ENCODE data around the gene MCM6.
A peak's percentile ranks its signal among the peaks of the same experiment; 100 is the strongest.
"Not testable (repeated sequence)": the region's sequence is repeated elsewhere in the genome, so short reads cannot be mapped to it uniquely, and the experiment has no call there.

MCM6 gene

DNA sequence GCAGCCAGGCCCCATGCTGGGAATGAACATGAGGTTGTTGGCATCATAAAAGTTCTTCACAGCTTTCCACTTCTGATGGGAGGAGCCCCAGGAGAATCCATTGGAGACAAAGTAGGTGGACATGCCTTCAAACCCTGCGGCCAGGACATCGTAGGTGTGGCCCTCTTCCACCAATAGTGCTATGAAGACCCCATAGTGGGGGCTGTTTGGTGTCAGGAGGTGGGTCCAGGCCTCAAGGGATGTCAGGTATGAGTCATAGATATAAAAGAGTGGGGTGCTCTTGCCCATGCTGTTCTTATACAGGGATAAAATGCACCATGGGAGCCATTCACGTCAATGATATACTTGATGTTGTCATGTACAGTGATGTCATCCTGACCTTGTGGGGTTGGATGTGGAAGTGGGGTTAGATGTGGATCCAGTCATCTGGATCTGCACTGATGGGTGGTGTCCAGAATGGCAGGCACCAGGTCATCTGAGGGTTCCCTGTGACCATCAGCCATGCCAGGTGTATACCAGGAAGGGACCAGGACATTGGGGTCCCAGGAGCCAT lies 22.1 kb upstream of the MCM6 start:
- no peaks in the 10 kb centered on the region for H3K27me3 ChIP-seq (ENCODE audit: control insufficient read depth, insufficient read depth, low read length)
- H3K9me3 ChIP-seq (ENCODE audit: control insufficient read depth, insufficient read depth, low read length), result no peaks in the 10 kb centered on the region
- H3K4me1 ChIP-seq (ENCODE audit: control insufficient read depth, insufficient read depth, low read length), result no peaks in the 10 kb centered on the region
- no peak for DNase-seq (ENCODE audit: low read depth, low spot score)
- no CpG with 5 or more reads among the region's 3 CpGs for WGBS (ENCODE audit: insufficient coverage, insufficient read length)
- no peaks in the 10 kb centered on the region for H3K36me3 ChIP-seq (ENCODE audit: control insufficient read depth, insufficient read depth, low read length)
- H3K27ac ChIP-seq (ENCODE audit: low read length), result no peak overlapping the region
- H3K4me3 ChIP-seq (ENCODE audit: low read length), result no peak overlapping the region

DNA sequence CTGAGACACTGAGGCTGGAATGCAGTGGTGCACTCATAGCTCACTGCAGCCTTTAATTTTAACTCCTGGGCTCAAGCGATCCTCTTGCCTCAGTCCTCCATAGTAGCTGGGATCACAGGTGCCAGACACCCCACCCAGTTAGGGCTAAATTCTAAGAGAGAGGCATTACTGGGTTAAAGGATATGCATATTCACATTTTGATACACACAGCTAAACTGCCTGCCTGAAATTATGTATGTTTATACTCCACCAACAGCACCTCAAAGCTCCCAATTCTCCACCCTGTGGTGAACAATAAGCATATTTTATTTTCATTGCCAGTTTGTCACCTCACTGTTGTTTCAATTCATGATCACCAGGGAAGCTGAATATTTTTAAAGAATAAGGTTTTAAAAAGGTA lies 18.7 kb upstream of the MCM6 start:
- H3K9me3 ChIP-seq (ENCODE audit: control insufficient read depth, insufficient read depth, low read length), result no peaks in the 10 kb centered on the region
- no peaks in the 10 kb centered on the region for H3K27me3 ChIP-seq (ENCODE audit: control insufficient read depth, insufficient read depth, low read length)
- H3K4me3 ChIP-seq (ENCODE audit: low read length), result no peak overlapping the region
- H3K36me3 ChIP-seq (ENCODE audit: control insufficient read depth, insufficient read depth, low read length), result no peaks in the 10 kb centered on the region
- no CpG with 5 or more reads among the region's 1 CpG for WGBS (ENCODE audit: insufficient coverage, insufficient read length)
- no peaks in the 10 kb centered on the region; the same call in 1 of the 2 replicates for H3K4me1 ChIP-seq (ENCODE audit: control insufficient read depth, insufficient read depth, low read length)
- DNase-seq (ENCODE audit: low read depth, low spot score), result no peak
- no peak overlapping the region for H3K27ac ChIP-seq (ENCODE audit: low read length)

DNA sequence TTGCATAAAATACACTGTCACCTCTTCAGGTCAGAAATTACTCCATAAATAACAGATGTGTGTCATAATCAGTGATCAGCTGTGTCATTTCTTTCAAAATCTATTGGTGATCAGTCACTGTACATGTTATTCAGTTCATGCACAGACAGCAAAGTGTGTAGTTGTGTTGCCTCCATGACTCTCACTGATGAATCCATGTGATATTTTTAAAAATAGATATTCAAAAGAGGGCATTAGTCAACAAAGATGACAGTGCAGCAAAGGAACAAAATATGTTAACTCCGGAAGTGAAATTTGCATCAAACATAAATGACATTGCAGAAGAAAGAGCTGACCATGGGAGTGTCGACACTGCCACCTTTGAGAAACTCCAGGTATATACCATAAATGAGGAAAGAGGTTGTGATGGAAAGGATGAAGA lies 17.1 kb upstream of the MCM6 start:
- H3K4me3 ChIP-seq (ENCODE audit: low read length), result no peak overlapping the region
- no peaks in the 10 kb centered on the region; the same call in 1 of the 2 replicates for H3K4me1 ChIP-seq (ENCODE audit: control insufficient read depth, insufficient read depth, low read length)
- no peak for DNase-seq (ENCODE audit: low read depth, low spot score)
- no peaks in the 10 kb centered on the region for H3K36me3 ChIP-seq (ENCODE audit: control insufficient read depth, insufficient read depth, low read length)
- H3K27me3 ChIP-seq (ENCODE audit: control insufficient read depth, insufficient read depth, low read length), result no peaks in the 10 kb centered on the region
- WGBS (ENCODE audit: insufficient coverage, insufficient read length), result no CpG with 5 or more reads among the region's 2 CpGs
- no peak overlapping the region for H3K27ac ChIP-seq (ENCODE audit: low read length)
- H3K9me3 ChIP-seq (ENCODE audit: control insufficient read depth, insufficient read depth, low read length), result no peaks in the 10 kb centered on the region

DNA sequence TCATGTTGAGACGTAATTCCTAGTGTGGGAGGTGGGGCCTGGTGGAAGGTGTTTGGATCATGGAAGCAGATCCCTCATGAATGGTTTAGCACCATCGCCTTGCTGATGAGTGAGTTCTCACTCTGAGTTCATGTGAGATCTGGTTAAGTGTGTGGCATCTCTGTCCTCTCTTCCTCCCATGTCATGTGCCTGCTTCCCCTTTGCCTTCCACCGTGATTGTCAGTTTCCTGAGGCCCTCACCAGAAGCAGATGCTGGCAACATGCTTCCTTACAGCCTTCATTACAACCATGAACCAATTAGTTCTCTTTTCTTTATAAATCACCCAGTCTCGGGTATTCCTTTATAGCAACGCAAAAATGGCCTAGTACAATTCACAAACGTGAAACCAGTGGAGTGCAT lies 14.6 kb upstream of the MCM6 start:
- Histone ChIP-seq H3K27me3 (ENCODE audit: control insufficient read depth, insufficient read depth, low read length) (no peaks in the 10 kb centered on the region), H3K27ac (ENCODE audit: low read length) (no peak overlapping the region), H3K9me3 (ENCODE audit: control insufficient read depth, insufficient read depth, low read length) (no peaks in the 10 kb centered on the region), H3K4me3 (ENCODE audit: low read length) (no peak overlapping the region), H3K4me1 (ENCODE audit: control insufficient read depth, insufficient read depth, low read length) (no peaks in the 10 kb centered on the region; the same call in 1 of the 2 replicates), H3K36me3 (ENCODE audit: control insufficient read depth, insufficient read depth, low read length) (no peaks in the 10 kb centered on the region)
- no CpG with 5 or more reads among the region's 6 CpGs for WGBS (ENCODE audit: insufficient coverage, insufficient read length)
- DNase-seq (ENCODE audit: low read depth, low spot score), result no peak

DNA sequence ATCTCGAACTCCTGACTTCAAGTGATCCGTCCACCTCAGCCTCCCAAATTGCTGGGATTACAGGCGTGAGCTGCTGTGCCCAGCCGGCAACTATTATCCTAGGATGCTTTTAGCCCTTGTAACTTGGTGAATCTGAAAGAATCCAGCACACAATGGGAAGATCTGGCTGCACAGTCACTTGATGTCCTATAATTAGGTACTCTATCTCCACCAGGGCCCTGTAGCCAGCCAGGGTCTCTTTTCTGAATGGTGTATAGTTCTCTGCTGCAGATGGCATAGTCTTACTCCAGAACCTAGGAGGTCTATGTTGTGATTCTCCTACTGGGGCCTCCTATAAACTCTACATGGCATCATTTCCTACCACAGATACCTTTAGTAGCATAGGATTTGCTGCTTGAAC lies 13.9 kb upstream of the MCM6 start:
- no peak for DNase-seq (ENCODE audit: low read depth, low spot score)
- no peak overlapping the region for H3K27ac ChIP-seq (ENCODE audit: low read length)
- H3K36me3 ChIP-seq (ENCODE audit: control insufficient read depth, insufficient read depth, low read length), result no peaks in the 10 kb centered on the region
- H3K27me3 ChIP-seq (ENCODE audit: control insufficient read depth, insufficient read depth, low read length), result no peaks in the 10 kb centered on the region
- no peak overlapping the region for H3K4me3 ChIP-seq (ENCODE audit: low read length)
- H3K4me1 ChIP-seq (ENCODE audit: control insufficient read depth, insufficient read depth, low read length), result no peaks in the 10 kb centered on the region; the same call in 1 of the 2 replicates
- no CpG with 5 or more reads among the region's 4 CpGs for WGBS (ENCODE audit: insufficient coverage, insufficient read length)
- H3K9me3 ChIP-seq (ENCODE audit: control insufficient read depth, insufficient read depth, low read length), result no peaks in the 10 kb centered on the region

DNA sequence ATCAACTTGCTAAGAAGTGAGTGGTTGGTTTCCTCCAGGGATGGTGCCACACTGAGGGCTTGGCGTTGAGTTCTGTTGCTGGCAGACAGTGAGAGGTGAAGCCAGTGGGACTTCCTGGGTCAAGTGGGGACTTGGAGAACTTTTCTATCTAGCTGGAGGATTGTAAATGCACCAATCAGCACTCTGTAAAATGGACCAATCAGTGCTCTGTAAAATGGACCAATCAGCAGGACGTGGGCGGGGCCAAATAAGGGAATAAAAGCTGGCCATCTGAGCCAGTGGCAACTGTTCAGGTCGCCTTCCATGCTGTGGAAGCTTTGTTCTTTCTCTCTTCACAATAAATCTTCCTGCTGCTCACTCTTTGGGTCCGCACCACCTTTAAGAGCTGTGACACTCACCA lies 12.3 kb upstream of the MCM6 start:
- not testable (repeated sequence) for H3K36me3 ChIP-seq (ENCODE audit: control insufficient read depth, insufficient read depth, low read length); H3K27ac ChIP-seq (ENCODE audit: low read length); H3K4me3 ChIP-seq (ENCODE audit: low read length); DNase-seq (ENCODE audit: low read depth, low spot score); H3K4me1 ChIP-seq (ENCODE audit: control insufficient read depth, insufficient read depth, low read length); H3K27me3 ChIP-seq (ENCODE audit: control insufficient read depth, insufficient read depth, low read length); H3K9me3 ChIP-seq (ENCODE audit: control insufficient read depth, insufficient read depth, low read length)
- no CpG with 5 or more reads among the region's 5 CpGs for WGBS (ENCODE audit: insufficient coverage, insufficient read length)

DNA sequence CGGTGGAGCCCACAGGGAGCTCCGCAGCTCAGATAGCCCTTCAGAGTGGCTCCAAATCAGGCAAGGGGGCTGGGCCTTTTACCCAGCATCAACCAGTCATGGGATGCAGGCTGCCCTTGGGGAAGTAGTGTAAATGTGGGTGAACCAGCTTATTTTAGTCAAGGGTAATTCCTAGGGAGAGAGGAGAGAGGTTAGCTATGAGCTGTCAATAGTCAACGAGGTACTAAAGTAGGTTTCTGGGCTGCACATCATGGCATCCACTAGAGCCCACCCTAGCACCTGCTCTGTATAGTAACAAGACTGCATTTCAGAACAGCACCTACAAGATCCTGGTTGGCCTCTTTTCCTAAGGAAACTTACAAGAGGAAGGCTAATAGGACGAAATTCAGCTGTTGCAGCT lies 9.5 kb upstream of the MCM6 start:
- Histone ChIP-seq H3K27ac (ENCODE audit: low read length) (no peak overlapping the region), H3K4me1 (ENCODE audit: control insufficient read depth, insufficient read depth, low read length) (no peaks in the 10 kb centered on the region; the same call in 1 of the 2 replicates), H3K36me3 (ENCODE audit: control insufficient read depth, insufficient read depth, low read length) (no peaks in the 10 kb centered on the region), H3K4me3 (ENCODE audit: low read length) (no peak overlapping the region), H3K27me3 (ENCODE audit: control insufficient read depth, insufficient read depth, low read length) (no peaks in the 10 kb centered on the region), H3K9me3 (ENCODE audit: control insufficient read depth, insufficient read depth, low read length) (no peaks in the 10 kb centered on the region)
- DNase-seq (ENCODE audit: low read depth, low spot score), result no peak
- WGBS (ENCODE audit: insufficient coverage, insufficient read length), result no CpG with 5 or more reads among the region's 4 CpGs

DNA sequence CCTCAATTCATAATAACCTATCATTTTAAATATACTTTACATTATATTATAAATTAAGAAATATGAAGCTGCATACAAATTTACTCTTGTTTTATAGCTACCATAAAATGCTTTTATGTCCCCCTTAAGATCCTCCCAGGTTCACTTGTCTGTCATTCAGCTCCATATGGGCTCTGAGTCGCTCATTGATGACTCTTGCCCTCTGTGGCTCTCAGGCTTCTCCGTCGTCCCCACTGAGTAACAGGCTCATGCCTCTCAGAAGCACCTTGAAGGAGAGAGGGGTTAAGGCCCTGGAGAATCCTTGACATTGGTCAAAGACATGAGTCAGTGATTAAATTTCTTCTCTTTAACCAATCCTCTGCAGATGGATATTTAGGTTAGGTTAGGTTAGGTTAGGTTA lies 6.2 kb upstream of the MCM6 start:
- Histone ChIP-seq H3K27ac (ENCODE audit: low read length) (no peak overlapping the region), H3K4me3 (ENCODE audit: low read length) (no peak overlapping the region), H3K4me1 (ENCODE audit: control insufficient read depth, insufficient read depth, low read length) (no peaks in the 10 kb centered on the region), H3K36me3 (ENCODE audit: control insufficient read depth, insufficient read depth, low read length) (no peaks in the 10 kb centered on the region), H3K9me3 (ENCODE audit: control insufficient read depth, insufficient read depth, low read length) (no peaks in the 10 kb centered on the region), H3K27me3 (ENCODE audit: control insufficient read depth, insufficient read depth, low read length) (no peaks in the 10 kb centered on the region)
- WGBS (ENCODE audit: insufficient coverage, insufficient read length), result no CpG with 5 or more reads among the region's 3 CpGs
- DNase-seq (ENCODE audit: low read depth, low spot score), result no peak

DNA sequence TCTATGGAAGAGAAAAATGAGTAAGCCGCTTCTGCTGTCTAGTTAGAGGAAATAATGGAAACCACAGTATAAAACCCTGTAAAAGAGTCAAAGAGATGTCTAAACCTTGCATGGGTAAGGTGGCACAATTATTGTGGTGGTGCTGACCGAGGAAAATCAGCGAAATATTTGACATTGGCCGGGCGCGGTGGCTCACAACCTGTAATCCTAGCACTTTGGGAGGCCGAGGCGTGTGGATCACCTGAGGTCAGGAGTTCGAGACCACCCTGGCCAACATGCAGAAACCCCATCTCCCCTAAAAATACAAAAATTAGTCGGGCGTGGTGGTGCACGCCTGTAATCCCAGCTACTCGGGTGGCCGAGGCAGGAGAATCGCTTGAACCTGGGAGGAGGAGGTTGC lies 527 bp upstream of the MCM6 start:
- H3K4me1 ChIP-seq (ENCODE audit: control insufficient read depth, insufficient read depth, low read length); H3K36me3 ChIP-seq (ENCODE audit: control insufficient read depth, insufficient read depth, low read length); H3K27me3 ChIP-seq (ENCODE audit: control insufficient read depth, insufficient read depth, low read length); H3K4me3 ChIP-seq (ENCODE audit: low read length); DNase-seq (ENCODE audit: low read depth, low spot score); H3K9me3 ChIP-seq (ENCODE audit: control insufficient read depth, insufficient read depth, low read length); H3K27ac ChIP-seq (ENCODE audit: low read length): not testable (repeated sequence)
- no CpG with 5 or more reads among the region's 15 CpGs for WGBS (ENCODE audit: insufficient coverage, insufficient read length)

DNA sequence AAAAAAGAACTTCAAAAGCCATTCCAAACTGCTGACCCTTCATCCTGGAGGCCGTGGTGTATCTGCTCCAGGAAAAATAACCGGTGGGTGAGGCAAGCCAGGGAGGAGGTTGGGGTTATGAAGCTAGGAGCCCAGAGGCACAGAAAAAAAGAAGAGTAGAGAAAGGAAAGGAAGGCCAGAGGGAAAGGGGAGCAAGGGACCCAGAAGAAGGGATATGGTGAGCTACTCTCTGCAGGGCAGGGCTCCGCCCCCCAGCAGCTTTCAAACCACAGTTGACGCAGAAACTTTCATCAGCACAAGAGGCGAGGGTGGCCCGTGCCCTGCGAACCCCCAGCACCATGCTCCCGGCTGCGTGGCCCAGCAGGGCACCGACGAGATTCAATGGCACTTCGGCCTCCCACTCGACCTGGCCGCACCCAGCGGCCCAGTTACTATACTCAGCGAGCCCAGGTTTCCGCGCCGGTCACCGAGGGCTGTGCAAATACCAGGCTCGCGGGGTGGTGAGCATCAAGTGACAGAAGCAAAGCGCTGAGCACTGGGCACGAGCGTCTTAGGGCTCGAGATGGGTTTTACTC lies 665 bp downstream of the MCM6 start:
- WGBS (ENCODE audit: insufficient coverage, insufficient read length), result no CpG with 5 or more reads among the region's 26 CpGs
- Histone ChIP-seq H3K36me3 (ENCODE audit: control insufficient read depth, insufficient read depth, low read length) (peaks cover 8% of the 10 kb centered on the region; the same call in 1 of the 2 replicates), H3K9me3 (ENCODE audit: control insufficient read depth, insufficient read depth, low read length) (no peaks in the 10 kb centered on the region), H3K27ac (ENCODE audit: low read length) (no peak overlapping the region), H3K4me1 (ENCODE audit: control insufficient read depth, insufficient read depth, low read length) (no peaks in the 10 kb centered on the region), H3K27me3 (ENCODE audit: control insufficient read depth, insufficient read depth, low read length) (no peaks in the 10 kb centered on the region), H3K4me3 (ENCODE audit: low read length) (peak overlapping the region; percentile 92)
- DNase-seq (ENCODE audit: low read depth, low spot score), result no peak

DNA sequence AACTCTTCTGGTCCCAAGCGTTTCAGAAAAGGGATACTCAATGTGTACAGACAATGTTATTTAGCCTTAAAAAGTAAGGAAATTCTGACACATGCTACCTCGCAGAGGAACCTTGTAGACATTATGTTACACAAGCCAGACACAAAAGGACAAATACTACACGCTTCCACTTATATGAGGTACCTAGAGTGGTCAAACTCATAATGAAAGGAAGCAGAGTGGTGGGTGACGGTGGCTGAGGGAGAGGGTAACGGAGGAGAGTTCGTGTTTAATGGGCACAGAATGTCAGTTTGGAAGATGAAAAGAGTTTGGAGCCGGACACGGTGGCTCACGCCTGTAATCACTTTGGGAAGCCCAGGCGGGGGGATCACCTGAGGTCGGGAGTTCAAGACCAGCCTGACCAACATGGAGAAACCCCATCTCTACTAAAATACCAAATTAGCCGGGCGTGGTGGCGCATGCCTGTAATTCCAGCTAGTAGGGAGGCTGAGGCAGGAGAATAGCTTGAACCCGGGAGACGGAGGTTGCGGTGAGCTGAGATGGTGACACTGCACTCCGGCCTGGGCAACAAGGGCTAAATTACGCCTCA lies 1.4 kb downstream of the MCM6 start:
- Histone ChIP-seq H3K27me3 (ENCODE audit: control insufficient read depth, insufficient read depth, low read length) (no peaks in the 10 kb centered on the region), H3K27ac (ENCODE audit: low read length) (no peak overlapping the region), H3K36me3 (ENCODE audit: control insufficient read depth, insufficient read depth, low read length) (peaks cover 8% of the 10 kb centered on the region; the same call in 1 of the 2 replicates), H3K9me3 (ENCODE audit: control insufficient read depth, insufficient read depth, low read length) (no peaks in the 10 kb centered on the region), H3K4me3 (ENCODE audit: low read length) (peak overlapping the region; percentile 92; the same call in 1 of the 2 replicates), H3K4me1 (ENCODE audit: control insufficient read depth, insufficient read depth, low read length) (no peaks in the 10 kb centered on the region)
- no peak for DNase-seq (ENCODE audit: low read depth, low spot score)
- no CpG with 5 or more reads among the region's 19 CpGs for WGBS (ENCODE audit: insufficient coverage, insufficient read length)
